GM12865 (cell line): Measurements from ENCODE around the gene ASB10.

ENCODE experiments used
- DNase-seq: peaks from one replicate; pipeline ENCODE4 v3.0.0; 2010; ENCODE audit warnings: low read depth
- H3K4me3 ChIP-seq: 2 replicates; pipeline ENCODE4 v1.5.1; 2011; ENCODE audit warnings: mild to moderate bottlenecking, low read depth, low read length, control low read depth
- CTCF ChIP-seq: IDR thresholded peaks from 2 replicates; pipeline ENCODE4 v1.5.1; 2011; ENCODE audit warnings: low read length, control low read depth, low read depth, inconsistent platforms; ENCODE audit not compliant: insufficient read depth; ENCODE audit errors: missing control alignments

ASB10 gene

GRCh38 chr7:151231080-151231479 lies 44.0 kb upstream of the ASB10 start:
- TF ChIP-seq CTCF: no peak
- DNase-seq: no peak
- H3K4me3 ChIP-seq: no peak overlapping the region

- TF ChIP-seq CTCF: no peak
- no peak overlapping the region for H3K4me3 ChIP-seq
- DNase-seq: no peak
Observed at GRCh38 chr7:151229249-151229648, 42.2 kb upstream of the ASB10 start.

- peak overlapping the region; percentile 70 for H3K4me3 ChIP-seq
- DNase-seq: no peak
- TF ChIP-seq CTCF: no peak
Observed at GRCh38 chr7:151228024-151228866, 41.2 kb upstream of the ASB10 start.

GRCh38 chr7:151226875-151227782 lies 40.1 kb upstream of the ASB10 start, which contains the start of gene ABCF2:
TSS of gene ABCF2 (minus strand) at chr7:151227205. CDS start at chr7:151226458, 747 bp downstream.
- DNase-seq: peak; percentile 98
- TF ChIP-seq CTCF: no peak
- peak within 1 kb of the TSS; percentile 93 for H3K4me3 ChIP-seq

GRCh38 chr7:151226560-151226874 lies 39.5 kb upstream of the ASB10 start:
- no peak for TF ChIP-seq CTCF
- peak overlapping the region; percentile 93 for H3K4me3 ChIP-seq
- no peak for DNase-seq

GRCh38 chr7:151225948-151226510 lies 39.0 kb upstream of the ASB10 start:
- H3K4me3 ChIP-seq: peak overlapping the region; percentile 93
- TF ChIP-seq CTCF: no peak
- no peak for DNase-seq
